A204.1 (cell line): ENCODE results near the gene LY6G5C.

ENCODE experiments used
- FAIRE-seq: peaks from 2 replicates; lab custom pipeline; 2012; peaks lifted over from hg19 to GRCh38; lab: Jason Lieb, UNC

LY6G5C gene

GRCh38 chr6:31680226-31681134 lies at the start of gene LY6G5C:
Gene LY6G5C, minus strand, starts transcription at chr6:31681067. Its CDS starts 694 bp downstream, at chr6:31680373.
- no peak for FAIRE-seq

GRCh38 chr6:31729979-31730630 lies 49.2 kb upstream of the LY6G5C start:
- no peak for FAIRE-seq

- no peak for FAIRE-seq
Observed at GRCh38 chr6:31729515-31729978, 48.7 kb upstream of the LY6G5C start.

- no peak for FAIRE-seq
Observed at GRCh38 chr6:31728767-31729514, 48.1 kb upstream of the LY6G5C start, which contains the start of gene DDAH2. Gene DDAH2, minus strand, starts transcription at chr6:31729299. Its CDS starts 138 bp downstream, at chr6:31729161.

GRCh38 chr6:31727717-31728671 lies 47.1 kb upstream of the LY6G5C start:
- FAIRE-seq: no peak

GRCh38 chr6:31727034-31727716 lies 46.3 kb upstream of the LY6G5C start:
- no peak for FAIRE-seq

GRCh38 chr6:31725502-31726350 lies 44.9 kb upstream of the LY6G5C start:
- FAIRE-seq: no peak

- FAIRE-seq: no peak
Observed at GRCh38 chr6:31723980-31724691, 43.3 kb upstream of the LY6G5C start.

GRCh38 chr6:31723245-31723979 lies 42.5 kb upstream of the LY6G5C start, which contains the start of gene MPIG6B:
Gene MPIG6B, plus strand, starts transcription at chr6:31723373. Its CDS starts 11 bp downstream, at chr6:31723384.
- no peak for FAIRE-seq

GRCh38 chr6:31722173-31722572 lies 41.3 kb upstream of the LY6G5C start:
- FAIRE-seq: no peak

- no peak for FAIRE-seq
Observed at GRCh38 chr6:31721351-31722020, 40.6 kb upstream of the LY6G5C start, which contains the start of gene LY6G6C. Gene LY6G6C, minus strand, starts transcription at chr6:31721746. Its CDS starts 67 bp downstream, at chr6:31721679.

GRCh38 chr6:31720196-31720770 lies 39.4 kb upstream of the LY6G5C start:
- no peak for FAIRE-seq

- FAIRE-seq: no peak
Observed at GRCh38 chr6:31719001-31719400, 38.1 kb upstream of the LY6G5C start.

GRCh38 chr6:31718265-31718664 lies 37.4 kb upstream of the LY6G5C start:
- FAIRE-seq: no peak

GRCh38 chr6:31717499-31718222 lies 36.8 kb upstream of the LY6G5C start:
- FAIRE-seq: no peak
